GM12878 (cell line): ENCODE data around the gene PCDHGB6.

Experiments used
- POLR2AphosphoS5 ChIP-seq: IDR thresholded peaks from 2 replicates; pipeline ENCODE4 v1.6.1; 2011; ENCODE audit warnings: mild to moderate bottlenecking, low read length, inconsistent platforms
- RAD21 ChIP-seq: IDR thresholded peaks from 2 replicates; pipeline ENCODE4 v1.6.1; 2011; ENCODE audit warnings: mild to moderate bottlenecking, low read depth, low read length, moderate library complexity; ENCODE audit not compliant: insufficient read depth
- SPI1 ChIP-seq: IDR thresholded peaks from 2 replicates; pipeline ENCODE4 v1.6.1; 2011; ENCODE audit warnings: low read depth, mild to moderate bottlenecking, low read length, moderate library complexity, borderline replicate concordance; ENCODE audit not compliant: insufficient read depth
- YBX1 ChIP-seq: fragments of 450-650 bp; IDR thresholded peaks from 2 replicates; pipeline ENCODE4 v1.6.1; 2016; ENCODE audit warnings: antibody characterized with exemption
- ZNF217 ChIP-seq: fragments of 450-650 bp; IDR thresholded peaks from 2 replicates; pipeline ENCODE4 v1.6.1; 2017; ENCODE audit warnings: antibody characterized with exemption, mild to moderate bottlenecking
- TF ChIP-seq, protein P1 (sequence below), 3 experiments: IDR thresholded peaks in 2 of 3; conservative IDR thresholded peaks in 1 of 3; 2 replicates each; pipeline ENCODE4 v1.5.1; 2011; ENCODE audit warnings: low read depth in 3 of 3, low read length in 3 of 3, mild to moderate bottlenecking in 3 of 3, control low read depth in 2 of 3, moderate library complexity in 2 of 3, inconsistent platforms in 1 of 3, mixed read lengths in 1 of 3; ENCODE audit not compliant: control insufficient read depth in 2 of 3, insufficient read depth in 1 of 3; ENCODE audit errors: extremely low read depth in 1 of 3
- TF ChIP-seq, protein P2 (sequence below): IDR thresholded peaks from 2 replicates; pipeline ENCODE4 v1.6.1; 2011; ENCODE audit warnings: low read depth, mild to moderate bottlenecking, low read length, moderate library complexity, borderline replicate concordance; ENCODE audit errors: extremely low read depth

DNA sequence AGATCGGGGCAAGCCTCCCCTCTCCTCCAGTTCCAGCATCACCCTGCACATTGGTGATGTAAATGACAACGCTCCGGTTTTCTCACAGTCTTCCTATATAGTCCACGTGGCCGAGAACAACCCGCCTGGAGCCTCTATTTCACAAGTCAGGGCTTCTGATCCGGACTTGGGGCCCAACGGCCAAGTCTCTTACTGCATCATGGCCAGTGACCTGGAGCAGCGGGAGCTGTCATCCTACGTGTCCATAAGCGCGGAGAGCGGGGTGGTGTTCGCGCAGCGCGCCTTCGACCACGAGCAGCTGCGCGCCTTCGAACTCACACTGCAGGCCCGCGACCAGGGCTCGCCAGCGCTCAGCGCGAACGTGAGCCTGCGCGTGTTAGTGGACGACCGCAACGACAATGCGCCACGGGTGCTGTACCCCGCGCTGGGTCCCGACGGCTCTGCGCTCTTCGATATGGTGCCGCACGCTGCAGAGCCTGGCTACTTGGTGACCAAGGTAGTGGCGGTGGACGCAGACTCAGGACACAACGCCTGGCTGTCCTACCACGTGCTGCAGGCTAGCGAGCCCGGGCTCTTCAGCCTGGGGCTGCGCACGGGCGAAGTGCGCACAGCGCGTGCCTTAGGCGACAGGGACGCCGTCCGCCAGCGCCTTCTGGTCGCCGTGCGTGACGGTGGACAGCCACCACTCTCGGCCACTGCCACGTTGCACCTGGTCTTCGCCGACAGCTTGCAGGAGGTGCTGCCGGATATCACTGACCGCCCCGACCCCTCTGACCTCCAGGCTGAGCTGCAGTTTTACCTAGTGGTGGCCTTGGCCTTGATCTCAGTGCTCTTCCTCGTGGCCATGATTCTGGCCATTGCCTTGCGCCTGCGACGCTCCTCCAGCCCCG is 18.4 kb upstream of the PCDHGB6 start:
- TF ChIP-seq ZNF217, result no peak
- no peak for TF ChIP-seq SPI1
- TF ChIP-seq YBX1, result no peak
- no peak for TF ChIP-seq POLR2AphosphoS5
- TF ChIP-seq, protein P1, sequence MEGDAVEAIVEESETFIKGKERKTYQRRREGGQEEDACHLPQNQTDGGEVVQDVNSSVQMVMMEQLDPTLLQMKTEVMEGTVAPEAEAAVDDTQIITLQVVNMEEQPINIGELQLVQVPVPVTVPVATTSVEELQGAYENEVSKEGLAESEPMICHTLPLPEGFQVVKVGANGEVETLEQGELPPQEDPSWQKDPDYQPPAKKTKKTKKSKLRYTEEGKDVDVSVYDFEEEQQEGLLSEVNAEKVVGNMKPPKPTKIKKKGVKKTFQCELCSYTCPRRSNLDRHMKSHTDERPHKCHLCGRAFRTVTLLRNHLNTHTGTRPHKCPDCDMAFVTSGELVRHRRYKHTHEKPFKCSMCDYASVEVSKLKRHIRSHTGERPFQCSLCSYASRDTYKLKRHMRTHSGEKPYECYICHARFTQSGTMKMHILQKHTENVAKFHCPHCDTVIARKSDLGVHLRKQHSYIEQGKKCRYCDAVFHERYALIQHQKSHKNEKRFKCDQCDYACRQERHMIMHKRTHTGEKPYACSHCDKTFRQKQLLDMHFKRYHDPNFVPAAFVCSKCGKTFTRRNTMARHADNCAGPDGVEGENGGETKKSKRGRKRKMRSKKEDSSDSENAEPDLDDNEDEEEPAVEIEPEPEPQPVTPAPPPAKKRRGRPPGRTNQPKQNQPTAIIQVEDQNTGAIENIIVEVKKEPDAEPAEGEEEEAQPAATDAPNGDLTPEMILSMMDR (IDR thresholded peaks at IDR 0.05 in 2 of 3, conservative IDR thresholded peaks at IDR 0.05 in 1 of 3; ENCODE audit: control insufficient read depth in 2 of 3, extremely low read depth in 1 of 3, insufficient read depth in 1 of 3, low read depth in 3 of 3, low read length in 3 of 3), result no peak
- TF ChIP-seq, protein P2, sequence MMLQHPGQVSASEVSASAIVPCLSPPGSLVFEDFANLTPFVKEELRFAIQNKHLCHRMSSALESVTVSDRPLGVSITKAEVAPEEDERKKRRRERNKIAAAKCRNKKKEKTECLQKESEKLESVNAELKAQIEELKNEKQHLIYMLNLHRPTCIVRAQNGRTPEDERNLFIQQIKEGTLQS, result no peak
- no peak for TF ChIP-seq RAD21
